ENCODE results near the gene ATG13. TPM values are rescaled to one million over a fixed set of nuclear protein-coding genes. Genes with fewer than 3 reads are reported as not detected.
A peak's percentile ranks its signal among the peaks of the same experiment; 100 is the strongest.

Gene ATG13
- total RNA-seq, 3 donors from 2014 or later = 84.2 to 113 (median 87.5) TPM

DNA sequence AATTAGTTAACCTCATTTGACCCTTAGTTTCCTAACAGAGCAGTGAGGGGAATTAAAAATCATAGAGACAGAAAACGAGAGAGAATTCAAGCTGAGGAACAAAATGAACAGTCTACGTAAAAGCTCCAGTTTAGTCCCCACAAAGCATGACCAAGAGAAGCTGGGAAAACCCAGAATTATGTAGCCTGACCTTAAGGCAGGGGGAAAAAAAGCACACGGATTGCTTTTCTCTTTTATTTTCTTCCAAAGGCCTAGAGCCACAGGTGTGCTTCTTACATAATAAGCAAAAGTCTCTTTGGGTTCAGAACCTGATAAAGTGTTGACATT lies 23.0 kb upstream of the ATG13 start:
- no peaks in the 10 kb centered on the region for H3K27me3 ChIP-seq
- H3K4me3 ChIP-seq = peak overlapping the region; percentile 79 to 94 (median 79)
- TF ChIP-seq POLR2A (IDR thresholded peaks at IDR 0.05) (no peak), POLR2AphosphoS5 (IDR thresholded peaks at IDR 0.05) (no peak)
- H3K9me3 ChIP-seq = no peaks in the 10 kb centered on the region
- H3K36me3 ChIP-seq = no peaks in the 10 kb centered on the region
- intact Hi-C loops (cut with DNase I; ENCODE audit: low total_unique reads) = no loop called here
- peak overlapping the region; percentile 85 to 92 for H3K27ac ChIP-seq
- DNase-seq (ENCODE audit: low spot score in 2 of 2) = no peak
- H3K4me1 ChIP-seq = peaks cover 0 to 11% of the 10 kb centered on the region in 2 donors

DNA sequence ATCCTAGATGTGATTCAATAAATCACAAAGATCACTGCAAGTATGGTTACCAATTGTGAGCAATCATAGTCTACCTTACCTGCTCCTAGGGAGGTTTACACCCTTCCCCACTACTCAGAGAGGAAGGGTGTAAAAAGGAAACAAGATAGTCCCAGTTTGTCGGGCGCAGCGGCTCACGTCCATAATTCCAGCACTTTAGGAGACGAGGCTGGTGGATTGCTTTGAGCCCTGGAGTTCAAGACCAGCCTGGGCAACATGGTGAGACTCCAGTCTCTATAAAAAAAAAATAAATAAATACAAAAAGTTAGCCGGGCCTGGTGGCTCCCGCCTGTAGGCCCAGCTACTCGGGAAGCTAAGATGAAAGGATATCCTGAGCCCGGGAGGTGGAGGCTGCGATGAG lies 22.6 kb upstream of the ATG13 start:
- no peaks in the 10 kb centered on the region for H3K27me3 ChIP-seq
- no peak overlapping the region for H3K4me3 ChIP-seq
- no peak for DNase-seq (ENCODE audit: low spot score in 2 of 2)
- TF ChIP-seq POLR2AphosphoS5 (IDR thresholded peaks at IDR 0.05) = no peak
- no peak for TF ChIP-seq CTCF (IDR thresholded peaks at IDR 0.05)
- no peak for TF ChIP-seq POLR2A (IDR thresholded peaks at IDR 0.05)
- no peaks in the 10 kb centered on the region for H3K9me3 ChIP-seq
- H3K4me1 ChIP-seq = peaks cover 0 to 11% of the 10 kb centered on the region in 2 donors
- H3K27ac ChIP-seq = peak overlapping the region in 1 of 2 donors; percentile 92
- no peaks in the 10 kb centered on the region for H3K36me3 ChIP-seq
- intact Hi-C loops (cut with DNase I; ENCODE audit: low total_unique reads) = no loop called here

- no peak overlapping the region for H3K27ac ChIP-seq
- TF ChIP-seq CTCF (IDR thresholded peaks at IDR 0.05) (no peak), POLR2AphosphoS5 (IDR thresholded peaks at IDR 0.05) (no peak), POLR2A (IDR thresholded peaks at IDR 0.05) (no peak)
- H3K36me3 ChIP-seq = no peaks in the 10 kb centered on the region
- H3K9me3 ChIP-seq = no peaks in the 10 kb centered on the region
- intact Hi-C loops (cut with DNase I; ENCODE audit: low total_unique reads) = no loop called here
- no peak for DNase-seq (ENCODE audit: low spot score in 2 of 2)
- no peaks in the 10 kb centered on the region for H3K27me3 ChIP-seq
- H3K4me1 ChIP-seq = peaks cover 0 to 11% of the 10 kb centered on the region in 2 donors
- H3K4me3 ChIP-seq = no peak overlapping the region
Observed at GRCh38 chr11:46597155-46597554, 20.2 kb upstream of the ATG13 start.

DNA sequence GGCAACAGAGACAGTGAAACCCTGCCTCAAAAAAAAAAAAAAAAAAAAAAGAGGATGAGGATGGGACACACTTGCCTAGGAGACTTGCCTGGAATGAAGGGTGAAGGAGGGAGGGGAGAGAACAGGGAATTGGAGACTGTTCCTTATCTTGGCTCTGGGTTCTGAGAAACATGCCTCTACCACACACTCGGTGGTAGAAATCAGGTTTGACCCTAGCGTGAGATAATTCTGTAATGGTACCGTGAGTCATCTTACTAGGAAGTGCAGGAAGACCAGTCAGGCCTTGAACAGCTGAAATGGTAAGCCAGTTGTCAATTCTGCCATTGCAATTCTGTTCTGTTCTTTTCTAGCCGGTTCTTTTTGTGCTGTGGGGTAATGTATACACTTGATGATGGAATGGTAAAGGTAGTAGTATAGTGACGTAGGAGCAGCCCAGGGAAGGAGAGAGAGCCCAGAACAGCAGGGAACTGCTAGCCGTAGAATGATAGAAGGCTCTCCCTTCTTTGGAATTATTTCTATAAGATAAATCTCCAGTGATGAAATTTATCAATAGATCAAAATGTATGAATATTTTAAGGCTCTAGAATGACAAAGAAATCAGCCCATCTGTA lies 19.6 kb upstream of the ATG13 start:
- H3K9me3 ChIP-seq = no peaks in the 10 kb centered on the region
- no peaks in the 10 kb centered on the region for H3K27me3 ChIP-seq
- H3K4me1 ChIP-seq = peaks cover 0 to 7% of the 10 kb centered on the region in 2 donors
- TF ChIP-seq POLR2A (IDR thresholded peaks at IDR 0.05) (no peak), POLR2AphosphoS5 (IDR thresholded peaks at IDR 0.05) (no peak), CTCF (IDR thresholded peaks at IDR 0.05) (no peak)
- no peak for DNase-seq (ENCODE audit: low spot score in 2 of 2)
- no peak overlapping the region for H3K4me3 ChIP-seq
- no peak overlapping the region for H3K27ac ChIP-seq
- no peaks in the 10 kb centered on the region for H3K36me3 ChIP-seq
- intact Hi-C loops (cut with DNase I; ENCODE audit: low total_unique reads) = no loop called here

GRCh38 chr11:46599340-46600193 lies 17.8 kb upstream of the ATG13 start:
- Histone ChIP-seq H3K4me3 (peak overlapping the region in 1 of 3 donors; percentile 24), H3K27ac (peak overlapping the region; percentile 78 to 80), H3K36me3 (no peaks in the 10 kb centered on the region), H3K4me1 (peaks cover 0 to 7% of the 10 kb centered on the region in 2 donors), H3K27me3 (no peaks in the 10 kb centered on the region), H3K9me3 (no peaks in the 10 kb centered on the region)
- intact Hi-C loops (cut with DNase I; ENCODE audit: low total_unique reads) = loop anchor here (10.0 kb wide), 1 partner anchor 205 kb away; the partner anchor contains the start of gene CHRM4
- no peak for TF ChIP-seq POLR2A (IDR thresholded peaks at IDR 0.05)
- TF ChIP-seq POLR2AphosphoS5 (IDR thresholded peaks at IDR 0.05) = no peak
- TF ChIP-seq CTCF (IDR thresholded peaks at IDR 0.05) = no peak
- peak in 1 of 2 donors; percentile 40 for DNase-seq (ENCODE audit: low spot score in 2 of 2)
